GM12891 (cell line): ENCODE data around the gene OPCML.

Source experiments
- DNase-seq: peaks from one replicate; pipeline ENCODE4 v3.0.0; 2011; ENCODE audit warnings: low spot score; ENCODE audit not compliant: insufficient read length
- FAIRE-seq: peaks from 2 replicates; lab custom pipeline; 2011; peaks lifted over from hg19 to GRCh38; lab: Jason Lieb, UNC
- PAX5 ChIP-seq: IDR thresholded peaks from 2 replicates; pipeline ENCODE4 v1.6.1; 2011; ENCODE audit warnings: low read length, moderate library complexity, mild to moderate bottlenecking; ENCODE audit not compliant: insufficient read depth, severe bottlenecking
- POLR2A ChIP-seq: IDR thresholded peaks from 2 replicates; pipeline ENCODE4 v1.6.1; 2011; ENCODE audit warnings: low read depth, low read length, control low read depth
- POLR2AphosphoS5 ChIP-seq: IDR thresholded peaks from 2 replicates; pipeline ENCODE4 v1.6.1; 2011; ENCODE audit warnings: low read depth, low read length, control low read depth
- POU2F2 ChIP-seq: IDR thresholded peaks from 2 replicates; pipeline ENCODE4 v1.6.1; 2011; ENCODE audit warnings: low read depth, mild to moderate bottlenecking, control low read depth, low read length, moderate library complexity
- SPI1 ChIP-seq: IDR thresholded peaks from 2 replicates; pipeline ENCODE4 v1.6.1; 2011; ENCODE audit warnings: low read depth, low read length, control low read depth
- TAF1 ChIP-seq: IDR thresholded peaks from 2 replicates; pipeline ENCODE4 v1.6.1; 2011; ENCODE audit warnings: low read depth, low read length, control low read depth

OPCML gene

DNA sequence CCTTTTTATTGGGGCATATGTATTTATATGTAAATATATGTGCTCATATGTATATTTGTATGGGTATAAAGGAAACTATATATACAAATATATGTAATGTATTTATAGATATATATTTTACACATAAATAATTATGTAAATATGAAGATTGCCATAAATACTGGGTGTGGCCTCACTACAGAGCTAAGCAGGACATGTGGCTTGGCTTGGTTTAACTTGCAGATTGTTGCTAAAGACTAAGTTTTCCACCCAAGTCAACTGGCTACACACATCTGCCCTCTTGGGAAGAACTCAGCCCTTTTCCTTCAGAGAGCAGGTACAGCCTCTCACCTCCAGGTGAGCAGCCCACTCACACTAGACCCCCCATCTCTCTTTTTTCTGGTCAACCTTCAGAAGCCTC is 315.5 kb downstream of the OPCML start:
- DNase-seq (no peak), FAIRE-seq (no peak)
- no peak for TF ChIP-seq POLR2A
- no peak for TF ChIP-seq SPI1
- no peak for TF ChIP-seq TAF1
- TF ChIP-seq PAX5 = no peak
- TF ChIP-seq POU2F2 = no peak
- TF ChIP-seq POLR2AphosphoS5 = no peak

- FAIRE-seq = no peak
Observed at GRCh38 chr11:133215596-133216230, 316.6 kb downstream of the OPCML start.

DNA sequence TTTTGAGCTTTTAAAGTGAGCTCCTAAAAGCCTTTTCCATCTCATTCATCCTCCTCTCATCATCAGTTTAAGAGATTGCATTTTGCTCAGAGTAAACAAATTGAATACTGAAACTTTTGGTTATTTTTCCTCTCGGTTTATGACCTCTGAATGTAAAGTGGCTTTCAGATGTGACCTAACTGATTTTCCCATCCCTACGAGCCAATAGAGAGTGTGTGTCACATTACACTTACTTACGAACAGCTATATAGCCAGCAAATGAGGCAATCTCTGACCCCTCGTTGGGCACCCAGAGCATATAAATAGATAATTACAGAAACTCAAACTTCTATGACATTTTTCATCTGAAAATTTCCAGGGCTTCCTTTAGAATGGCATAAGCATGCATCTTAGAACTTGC is 317.7 kb downstream of the OPCML start:
- FAIRE-seq (no peak), DNase-seq (no peak)
- TF ChIP-seq SPI1 (no peak), POU2F2 (no peak), POLR2A (no peak), PAX5 (no peak), TAF1 (no peak), POLR2AphosphoS5 (no peak)

More at GRCh38 chr11:133215596-133216230, 316.6 kb downstream of the OPCML start:
- no peak for DNase-seq
- no peak for TF ChIP-seq POLR2AphosphoS5
- TF ChIP-seq PAX5 = no peak
- TF ChIP-seq SPI1 = no peak
- no peak for TF ChIP-seq POLR2A
- no peak for TF ChIP-seq POU2F2
- TF ChIP-seq TAF1 = no peak

DNA sequence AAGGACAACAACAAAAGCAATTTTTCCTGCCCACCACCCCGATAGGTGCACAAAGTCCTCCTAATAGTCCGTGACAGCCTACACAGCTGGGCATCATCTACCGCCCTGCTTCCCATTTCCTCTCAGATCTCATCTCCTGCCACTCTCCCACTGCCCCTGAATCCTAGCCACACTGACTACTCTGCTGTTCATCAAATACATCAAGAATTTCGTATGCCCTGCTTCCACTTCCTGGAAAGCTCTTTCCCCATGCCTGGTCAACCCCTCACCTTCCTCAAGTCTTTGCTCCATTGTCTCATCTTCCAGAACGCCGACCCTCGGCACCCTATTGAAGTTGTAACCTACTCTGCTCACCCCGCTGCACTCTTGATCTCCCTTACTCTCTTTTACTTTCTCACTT is 320.1 kb downstream of the OPCML start:
- no peak for DNase-seq
- TF ChIP-seq POLR2AphosphoS5 = no peak
- FAIRE-seq = no peak

GRCh38 chr11:133207995-133208394 is 324.3 kb downstream of the OPCML start:
- FAIRE-seq (no peak), DNase-seq (no peak)
- no peak for TF ChIP-seq SPI1
- no peak for TF ChIP-seq TAF1
- TF ChIP-seq POLR2A = no peak
- TF ChIP-seq POLR2AphosphoS5 = no peak
- TF ChIP-seq PAX5 = no peak

DNA sequence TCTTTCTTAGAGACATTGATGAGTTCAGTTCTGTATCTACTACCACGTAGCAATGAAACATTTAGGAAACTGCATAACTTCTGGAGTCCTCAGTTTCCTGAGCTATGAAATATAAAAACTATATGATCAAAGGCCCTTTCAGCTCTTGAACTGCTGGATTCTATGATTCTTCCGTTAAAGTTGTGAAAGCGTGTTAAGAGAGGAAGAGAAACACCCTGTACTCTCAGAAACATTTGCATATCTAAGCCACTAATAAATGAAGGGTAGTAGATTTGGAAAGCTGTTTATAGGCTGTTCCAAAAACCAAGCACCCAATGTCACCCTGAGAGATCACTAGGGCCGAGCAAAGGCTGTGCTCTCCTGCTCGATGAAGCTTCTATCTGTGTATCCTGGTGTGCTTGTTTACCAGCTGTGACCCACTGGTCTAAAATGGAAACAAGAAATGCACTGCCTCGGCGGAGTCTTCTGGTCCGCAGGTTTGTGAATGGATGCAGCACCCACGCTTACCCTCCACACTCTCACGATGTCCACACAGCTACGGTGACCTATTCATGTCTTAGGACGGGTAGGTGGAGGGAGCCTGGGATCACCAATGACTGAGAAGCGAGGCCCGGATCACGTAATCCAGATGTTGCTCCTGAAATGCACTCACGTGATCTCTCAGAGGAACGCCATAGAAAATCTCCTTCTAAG is 325.8 kb downstream of the OPCML start:
- DNase-seq = no peak
- TF ChIP-seq SPI1 = peak; percentile 53; the same call in 1 of the 2 replicates
- TF ChIP-seq TAF1 = no peak
- FAIRE-seq = peak; percentile 5

DNA sequence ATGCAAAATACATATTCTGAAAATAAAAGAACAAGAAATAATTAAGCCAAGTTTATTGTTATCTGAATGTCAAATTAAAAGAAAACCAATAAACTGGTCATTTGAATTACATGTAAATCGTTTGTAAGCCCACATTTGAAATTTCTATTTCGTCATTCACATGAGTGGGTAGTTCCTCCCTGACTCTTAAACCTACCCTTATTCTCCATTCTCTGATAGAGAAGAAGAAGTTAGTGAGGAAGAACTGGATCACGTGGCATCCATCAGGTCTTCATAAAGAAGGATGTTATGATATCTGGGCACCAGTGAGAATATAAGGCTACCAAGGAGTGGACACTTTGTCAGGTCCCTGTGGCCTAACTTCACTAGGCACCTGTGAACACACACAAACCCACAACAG is 328.1 kb downstream of the OPCML start:
- FAIRE-seq (no peak), DNase-seq (no peak)
- TF ChIP-seq POU2F2 (no peak), PAX5 (no peak)

DNA sequence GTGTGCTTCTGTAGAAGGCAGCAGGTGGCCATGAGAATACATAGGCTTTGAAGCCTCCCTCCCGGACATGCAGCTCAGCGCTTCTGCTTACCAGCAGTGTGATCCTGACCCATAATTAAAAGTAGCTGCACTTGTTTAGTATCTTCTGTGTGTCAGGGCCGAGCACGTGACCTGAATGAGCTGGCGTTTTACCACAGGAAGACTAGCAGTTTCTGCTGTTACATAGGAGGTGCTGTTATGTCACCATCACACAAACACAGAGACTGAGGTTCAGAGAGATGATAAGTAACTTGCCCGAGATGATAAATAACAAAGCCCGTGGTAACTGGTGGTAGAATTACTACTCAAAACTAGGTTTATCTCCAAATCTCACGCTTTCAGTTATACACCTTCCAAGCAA is 329.5 kb downstream of the OPCML start:
- DNase-seq = no peak
- TF ChIP-seq TAF1 (no peak), POLR2AphosphoS5 (no peak), POLR2A (no peak), POU2F2 (no peak)
- no peak for FAIRE-seq

- TF ChIP-seq POLR2A (no peak), PAX5 (no peak), POLR2AphosphoS5 (no peak), SPI1 (no peak), POU2F2 (no peak), TAF1 (no peak)
- no peak for DNase-seq
- no peak for FAIRE-seq
Observed at GRCh38 chr11:133198438-133198837, 333.9 kb downstream of the OPCML start.

- FAIRE-seq (no peak), DNase-seq (no peak)
- no peak for TF ChIP-seq SPI1
- no peak for TF ChIP-seq POLR2AphosphoS5
Observed at GRCh38 chr11:133197425-133197824, 334.9 kb downstream of the OPCML start.

- FAIRE-seq (no peak), DNase-seq (no peak)
- TF ChIP-seq TAF1 = no peak
- no peak for TF ChIP-seq SPI1
- no peak for TF ChIP-seq POLR2AphosphoS5
- TF ChIP-seq POU2F2 = no peak
- TF ChIP-seq PAX5 = no peak
- no peak for TF ChIP-seq POLR2A
Observed at GRCh38 chr11:133191931-133192330, 340.4 kb downstream of the OPCML start.
